ENCODE results near the gene SOX30. TPM values are rescaled to one million over a fixed set of nuclear protein-coding genes. Genes with fewer than 3 reads are reported as not detected.

Gene SOX30
- total RNA-seq, 2 donors from 2014 or later: 0.48 TPM; not detected in 1

DNA sequence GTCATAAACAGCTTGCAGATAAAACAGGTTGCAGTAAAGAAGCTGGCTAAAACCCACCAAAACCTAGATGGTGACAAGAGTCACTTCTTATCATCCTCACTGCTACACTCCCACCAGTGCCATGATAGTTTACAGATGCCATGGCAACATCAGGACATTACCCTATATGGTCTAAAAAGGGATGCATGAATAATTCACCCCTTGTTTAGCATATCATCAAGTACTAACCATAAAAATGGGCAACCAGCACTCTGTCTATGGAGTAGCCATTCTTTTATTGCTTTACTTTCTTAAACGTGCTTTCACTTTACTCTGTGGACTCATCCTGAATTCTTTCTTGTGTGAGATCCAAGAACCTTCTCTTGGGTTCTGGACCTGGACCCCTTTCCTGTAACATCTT lies 6.7 kb upstream of the SOX30 start:
- H3K27ac ChIP-seq (ENCODE audit: low read depth, low read length): no peak overlapping the region
- no peaks in the 10 kb centered on the region for H3K27me3 ChIP-seq (ENCODE audit: control insufficient read depth, insufficient read depth, low read length, poor library complexity, severe bottlenecking)
- no peak overlapping the region for H3K9ac ChIP-seq (ENCODE audit: extremely low read depth, low read length, poor library complexity, severe bottlenecking)
- TF ChIP-seq CTCF (conservative IDR thresholded peaks at IDR 0.05): no peak
- Mint-ChIP-seq H3K27me3 (ENCODE audit: insufficient read depth) (peaks cover 15% of the 10 kb centered on the region), H3K27ac (no peak overlapping the region), H3K4me1 (no peaks in the 10 kb centered on the region), H3K4me3 (no peak overlapping the region), H3K9me3 (peaks cover 54% of the 10 kb centered on the region), H3K36me3 (ENCODE audit: low read depth) (no peaks in the 10 kb centered on the region)
- 90 to 100% methylated on average over 1 of the region's 1 CpG for WGBS, 2 experiments (ENCODE audit: insufficient coverage in 1 of 2, insufficient read length in 1 of 2)
- peaks cover 86% of the 10 kb centered on the region for H3K9me3 ChIP-seq (ENCODE audit: control insufficient read depth, low read length)
- peak overlapping the region; percentile 28 for H3K4me3 ChIP-seq (ENCODE audit: low read length)
- H3K4me1 ChIP-seq (ENCODE audit: control insufficient read depth, insufficient read depth, low read length): peaks cover 4% of the 10 kb centered on the region
- DNase-seq: no peak
- no peaks in the 10 kb centered on the region for H3K36me3 ChIP-seq (ENCODE audit: control insufficient read depth, insufficient read depth, low read length)

- Mint-ChIP-seq H3K4me3 (no peak overlapping the region), H3K9me3 (peaks cover 67% of the 10 kb centered on the region), H3K27me3 (ENCODE audit: insufficient read depth) (peaks cover 25% of the 10 kb centered on the region), H3K36me3 (ENCODE audit: low read depth) (peaks cover 5% of the 10 kb centered on the region), H3K4me1 (no peaks in the 10 kb centered on the region), H3K27ac (no peak overlapping the region)
- DNase-seq: no peak
- peaks cover 2% of the 10 kb centered on the region for H3K4me1 ChIP-seq (ENCODE audit: control insufficient read depth, insufficient read depth, low read length)
- H3K27me3 ChIP-seq (ENCODE audit: control insufficient read depth, insufficient read depth, low read length, poor library complexity, severe bottlenecking): no peaks in the 10 kb centered on the region
- H3K9ac ChIP-seq (ENCODE audit: extremely low read depth, low read length, poor library complexity, severe bottlenecking): no peak overlapping the region
- no peak overlapping the region for H3K27ac ChIP-seq (ENCODE audit: low read depth, low read length)
- peaks cover 98% of the 10 kb centered on the region for H3K9me3 ChIP-seq (ENCODE audit: control insufficient read depth, low read length)
- 80 to 85% methylated on average over 2 of the region's 2 CpGs for WGBS, 2 experiments (ENCODE audit: insufficient coverage in 1 of 2, insufficient read length in 1 of 2)
- H3K36me3 ChIP-seq (ENCODE audit: control insufficient read depth, insufficient read depth, low read length): no peaks in the 10 kb centered on the region
- peak overlapping the region; percentile 28 for H3K4me3 ChIP-seq (ENCODE audit: low read length)
- no peak for TF ChIP-seq CTCF (conservative IDR thresholded peaks at IDR 0.05)
Observed at GRCh38 chr5:157657516-157657915, 5.3 kb upstream of the SOX30 start.

DNA sequence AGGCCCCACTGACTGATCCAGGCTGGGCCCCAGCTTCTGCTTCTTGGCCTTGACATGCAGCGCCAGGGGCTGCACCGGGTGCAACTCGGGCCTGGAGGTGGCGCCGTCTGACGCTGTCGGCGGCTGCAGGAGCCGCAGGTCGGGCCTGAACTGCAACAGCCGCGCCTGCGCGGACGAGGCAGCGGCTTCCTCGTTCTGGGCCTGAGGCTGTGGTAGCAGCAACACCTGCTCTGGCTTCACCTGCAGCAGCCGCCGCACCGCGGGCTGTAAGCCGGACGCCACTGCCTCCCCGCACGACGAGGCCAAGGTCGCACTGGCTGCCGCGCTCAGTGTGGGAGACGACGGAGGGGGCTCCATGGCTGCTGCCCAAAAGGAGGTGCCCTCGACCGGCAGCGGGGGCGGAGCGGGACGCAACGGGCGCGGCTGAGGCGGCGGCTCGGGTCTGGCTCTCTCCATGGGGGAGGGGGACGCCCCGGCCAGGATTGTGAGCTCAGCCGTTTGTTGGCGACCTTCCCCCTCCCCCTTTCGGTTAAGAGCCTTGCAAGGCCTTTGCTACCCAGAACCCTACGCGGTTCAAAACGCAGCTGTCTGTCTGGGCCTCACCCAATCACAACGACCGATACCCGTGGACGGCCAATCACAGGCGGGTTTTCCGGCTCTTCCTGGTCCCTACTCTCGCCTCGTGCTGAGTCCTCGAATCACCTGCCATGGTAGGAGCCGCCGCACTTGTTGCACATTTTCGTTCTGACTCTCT lies 438 bp downstream of the SOX30 start:
- Mint-ChIP-seq H3K4me3 (peak overlapping the region; percentile 37), H3K4me1 (no peaks in the 10 kb centered on the region), H3K9me3 (peaks cover 43% of the 10 kb centered on the region), H3K36me3 (ENCODE audit: low read depth) (peaks cover 8% of the 10 kb centered on the region), H3K27ac (no peak overlapping the region), H3K27me3 (ENCODE audit: insufficient read depth) (peaks cover 32% of the 10 kb centered on the region)
- no peak overlapping the region for H3K27ac ChIP-seq (ENCODE audit: low read depth, low read length)
- H3K9ac ChIP-seq (ENCODE audit: extremely low read depth, low read length, poor library complexity, severe bottlenecking): no peak overlapping the region
- peaks cover 55% of the 10 kb centered on the region for H3K9me3 ChIP-seq (ENCODE audit: control insufficient read depth, low read length)
- WGBS, 2 experiments (ENCODE audit: insufficient coverage in 1 of 2, insufficient read length in 1 of 2): 73 to 76% methylated on average over 44 to 63 of the region's 63 CpGs
- no peaks in the 10 kb centered on the region for H3K4me1 ChIP-seq (ENCODE audit: control insufficient read depth, insufficient read depth, low read length)
- peak; percentile 66 for TF ChIP-seq CTCF (conservative IDR thresholded peaks at IDR 0.05)
- no peaks in the 10 kb centered on the region for H3K27me3 ChIP-seq (ENCODE audit: control insufficient read depth, insufficient read depth, low read length, poor library complexity, severe bottlenecking)
- H3K36me3 ChIP-seq (ENCODE audit: control insufficient read depth, insufficient read depth, low read length): no peaks in the 10 kb centered on the region
- DNase-seq: peak; percentile 77
- H3K4me3 ChIP-seq (ENCODE audit: low read length): no peak overlapping the region
